ENCODE results near the gene ME2. TPM values are rescaled to one million over a fixed set of nuclear protein-coding genes. Genes with fewer than 3 reads are reported as not detected.

The ME2 gene
- polyA plus RNA-seq (2012; ENCODE audit: insufficient read length, low read depth), result 32.2 TPM

- TF ChIP-seq POLR2AphosphoS5 (IDR thresholded peaks at IDR 0.05; ENCODE audit: low read depth, low read length) (peak; percentile 66), REST (IDR thresholded peaks at IDR 0.05; ENCODE audit: insufficient read depth in 1 of 2, low read depth in 2 of 2, low read length in 2 of 2) (peak in 1 of 2 experiments; percentile 11; a peak in 1 of 4 replicates), SIN3A (IDR thresholded peaks at IDR 0.05; ENCODE audit: borderline replicate concordance, insufficient read depth, low read length) (peak; percentile 30; the same call in 1 of the 2 replicates), TAF1 (IDR thresholded peaks at IDR 0.05; ENCODE audit: borderline replicate concordance, insufficient read depth, low read length) (peak; percentile 80), FOXP2 (optimal IDR thresholded peaks at IDR 0.05; ENCODE audit: borderline replicate concordance, extremely low read depth, extremely low read length, insufficient read depth) (peak; percentile 4)
Observed at GRCh38 chr18:50878345-50879301, at the start of gene ME2. Gene ME2, plus strand, starts transcription at chr18:50879118. Its CDS starts 16,703 bp downstream, at chr18:50895821.

GRCh38 chr18:50829644-50830043 lies 49.3 kb upstream of the ME2 start:
- TF ChIP-seq SIN3A (IDR thresholded peaks at IDR 0.05; ENCODE audit: borderline replicate concordance, insufficient read depth, low read length) (no peak), REST (IDR thresholded peaks at IDR 0.05; ENCODE audit: insufficient read depth in 1 of 2, low read depth in 2 of 2, low read length in 2 of 2) (no peak), POLR2AphosphoS5 (IDR thresholded peaks at IDR 0.05; ENCODE audit: low read depth, low read length) (no peak), FOXP2 (optimal IDR thresholded peaks at IDR 0.05; ENCODE audit: borderline replicate concordance, extremely low read depth, extremely low read length, insufficient read depth) (no peak), TAF1 (IDR thresholded peaks at IDR 0.05; ENCODE audit: borderline replicate concordance, insufficient read depth, low read length) (no peak)

GRCh38 chr18:50830544-50830943 lies 48.4 kb upstream of the ME2 start:
- no peak for TF ChIP-seq TAF1 (IDR thresholded peaks at IDR 0.05; ENCODE audit: borderline replicate concordance, insufficient read depth, low read length)
- TF ChIP-seq FOXP2 (optimal IDR thresholded peaks at IDR 0.05; ENCODE audit: borderline replicate concordance, extremely low read depth, extremely low read length, insufficient read depth), result no peak
- TF ChIP-seq POLR2AphosphoS5 (IDR thresholded peaks at IDR 0.05; ENCODE audit: low read depth, low read length), result no peak
- TF ChIP-seq SIN3A (IDR thresholded peaks at IDR 0.05; ENCODE audit: borderline replicate concordance, insufficient read depth, low read length), result no peak
- TF ChIP-seq REST (IDR thresholded peaks at IDR 0.05; ENCODE audit: insufficient read depth in 1 of 2, low read depth in 2 of 2, low read length in 2 of 2), result no peak

- TF ChIP-seq REST (IDR thresholded peaks at IDR 0.05; ENCODE audit: insufficient read depth in 1 of 2, low read depth in 2 of 2, low read length in 2 of 2), result no peak
Observed at GRCh38 chr18:50832754-50833153, 46.2 kb upstream of the ME2 start.
